ENCODE data around the gene AFTPH.

GRCh38 chr2:64620661-64621060 is 96.5 kb downstream of the AFTPH start:
- TF ChIP-seq EZH2 (IDR thresholded peaks at IDR 0.05; ENCODE audit: low read depth) (no peak), CTCF (conservative IDR thresholded peaks at IDR 0.05) (no peak)
